GM21528 (cell line): ENCODE measurements around the gene LPAR1.

Experiments
- ATAC-seq: cut with Tn5 transposase; IDR thresholded peaks from one replicate; pipeline ENCODE4 v1.9.1; 2021; ENCODE audit warnings: mild to moderate bottlenecking, moderate library complexity; ENCODE audit not compliant: unreplicated experiment, low FRiP score

Gene LPAR1

DNA sequence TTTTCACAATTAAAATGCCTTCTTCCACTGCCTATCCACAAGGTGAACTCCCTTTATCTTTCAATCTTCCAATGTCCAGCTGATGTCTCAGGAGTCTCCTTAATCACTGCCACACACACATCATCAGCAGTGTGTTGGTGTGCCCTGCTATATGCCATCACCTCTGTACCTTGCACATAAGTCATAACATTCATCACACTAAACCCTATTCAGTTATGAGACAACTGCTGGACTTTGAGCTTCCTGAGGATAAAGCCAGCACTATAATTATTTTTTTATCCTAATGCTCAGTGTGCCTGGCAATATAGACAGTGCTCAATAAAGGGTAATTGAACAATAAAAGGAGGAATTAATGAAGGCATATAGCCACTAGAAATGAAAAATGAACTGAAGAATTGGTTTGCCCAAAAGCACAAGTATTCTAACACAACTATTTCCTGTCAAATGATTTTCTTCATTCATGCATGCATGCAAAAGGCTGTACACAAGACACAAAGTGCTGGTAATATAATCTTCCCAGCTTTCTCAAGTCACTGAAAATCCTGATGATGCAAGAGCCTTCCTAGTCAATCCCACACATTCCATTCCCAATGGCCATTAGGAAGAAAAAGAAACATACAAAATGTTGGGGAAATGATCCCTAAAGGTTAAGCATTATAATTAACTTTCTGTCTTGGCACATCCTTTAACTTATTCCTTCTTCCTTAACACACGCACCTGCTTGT lies 32.4 kb downstream of the LPAR1 start:
- ATAC-seq: no peak

DNA sequence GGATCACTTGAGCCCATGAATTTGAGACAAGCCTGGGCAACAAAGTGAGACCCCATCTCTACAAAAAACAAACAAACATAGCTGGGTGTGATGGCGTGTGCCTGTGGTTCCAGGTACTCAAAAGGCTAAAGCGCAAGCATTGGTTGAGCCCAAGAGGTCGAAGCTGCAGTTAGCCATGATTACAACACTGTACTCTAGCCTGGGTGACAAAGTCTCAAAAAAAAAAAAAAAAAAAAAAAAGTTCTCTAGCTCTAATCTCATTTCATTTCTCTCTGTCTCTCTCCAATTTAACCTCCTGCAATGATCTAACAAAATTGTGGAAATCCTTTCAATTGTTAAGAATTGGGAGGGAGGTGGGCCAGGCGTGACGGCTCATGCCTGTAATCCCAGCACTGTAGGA lies 33.3 kb downstream of the LPAR1 start:
- ATAC-seq: no peak

DNA sequence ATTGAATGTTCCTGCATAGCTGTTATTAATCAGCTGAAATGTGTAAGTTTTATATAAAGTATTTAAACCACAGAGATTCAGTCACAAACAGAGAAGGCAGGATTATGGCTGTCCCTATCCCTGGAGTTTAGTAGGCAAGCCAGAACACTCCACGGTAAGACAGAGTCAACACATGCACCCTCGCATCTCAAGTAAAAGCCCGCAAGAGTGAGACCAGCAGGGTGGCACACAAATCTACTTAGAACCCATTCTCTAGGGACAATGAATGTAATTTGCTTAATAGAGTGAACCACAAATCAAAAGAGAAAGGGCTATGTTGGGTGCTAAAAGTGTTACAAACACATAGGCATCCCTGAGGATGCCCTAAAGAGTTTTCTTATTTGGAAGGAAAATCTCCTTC lies 35.1 kb downstream of the LPAR1 start:
- no peak for ATAC-seq

DNA sequence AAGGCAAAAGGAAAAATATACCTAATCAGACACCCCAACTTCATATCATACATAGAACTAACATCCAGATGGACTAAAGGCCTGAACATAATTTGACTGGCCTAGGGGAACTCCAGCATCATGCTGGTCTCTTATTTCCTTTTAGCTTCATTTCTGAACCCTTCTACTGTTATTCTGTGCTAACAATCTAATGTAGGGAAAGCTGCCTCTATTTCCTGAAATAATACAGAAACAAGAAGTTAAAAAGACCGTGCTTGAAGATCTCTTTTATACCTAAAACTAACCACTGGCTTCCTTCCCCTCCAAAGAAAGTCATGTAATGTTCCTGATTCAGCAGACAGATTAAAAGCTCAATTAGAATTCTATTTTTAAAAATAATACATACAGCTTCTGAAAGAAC lies 36.7 kb downstream of the LPAR1 start:
- ATAC-seq: no peak

DNA sequence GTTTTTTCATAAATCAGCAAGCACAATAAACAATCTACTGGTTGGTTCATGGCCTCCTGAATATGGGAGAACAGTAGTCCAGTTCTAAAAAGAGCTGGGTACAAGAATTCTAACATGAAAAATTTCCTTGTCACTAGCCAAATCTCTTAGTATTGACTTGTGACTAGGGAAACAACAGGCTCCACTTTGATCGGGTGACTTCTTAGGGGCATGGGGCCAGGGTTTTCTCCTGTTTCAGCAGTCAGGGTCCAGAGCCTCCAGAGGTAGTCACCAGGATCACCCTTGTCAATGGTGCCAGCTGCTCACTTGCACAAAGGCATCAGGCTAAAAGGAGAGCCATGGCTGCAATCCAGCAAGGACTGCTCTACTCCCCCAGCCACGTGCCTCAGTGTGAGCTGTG lies 38.1 kb downstream of the LPAR1 start:
- no peak for ATAC-seq

DNA sequence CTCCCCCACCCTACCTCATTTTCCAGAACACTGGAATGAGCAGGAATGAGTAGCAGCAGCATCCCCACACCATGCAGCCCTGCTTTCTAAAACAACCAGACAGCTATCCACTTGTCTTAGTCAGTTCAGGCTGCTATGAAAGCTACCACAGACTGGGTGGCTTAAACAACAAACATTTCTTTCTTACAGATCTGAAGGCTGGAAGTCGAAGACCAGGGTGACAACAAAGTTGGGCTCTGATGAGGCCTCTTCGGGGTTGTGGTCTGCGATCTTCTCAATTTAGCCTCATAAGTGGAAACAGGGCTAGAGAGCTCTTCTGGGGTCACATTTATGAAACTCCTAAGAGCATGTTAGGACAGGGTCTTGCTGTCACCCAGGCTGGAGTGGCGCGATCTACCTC lies 38.9 kb downstream of the LPAR1 start:
- no peak for ATAC-seq

DNA sequence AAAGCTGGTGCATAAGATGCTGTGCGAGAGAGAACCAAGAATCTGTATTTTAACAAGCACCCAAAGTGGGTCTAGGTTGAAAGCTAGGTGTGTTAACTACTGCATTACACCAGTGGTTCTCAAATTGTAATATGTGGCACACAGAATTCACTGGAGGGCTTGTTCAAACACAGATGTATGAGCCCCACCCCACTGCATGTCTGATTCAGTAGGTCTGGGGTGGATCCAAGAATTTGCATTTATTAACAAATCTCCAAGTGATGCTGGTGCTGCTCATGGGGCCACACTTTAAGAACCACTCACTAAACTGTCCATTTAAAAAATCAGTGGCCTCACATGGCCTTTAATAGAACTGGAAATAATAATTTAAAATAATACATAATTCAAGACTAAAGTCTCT lies 40.4 kb downstream of the LPAR1 start:
- no peak for ATAC-seq

DNA sequence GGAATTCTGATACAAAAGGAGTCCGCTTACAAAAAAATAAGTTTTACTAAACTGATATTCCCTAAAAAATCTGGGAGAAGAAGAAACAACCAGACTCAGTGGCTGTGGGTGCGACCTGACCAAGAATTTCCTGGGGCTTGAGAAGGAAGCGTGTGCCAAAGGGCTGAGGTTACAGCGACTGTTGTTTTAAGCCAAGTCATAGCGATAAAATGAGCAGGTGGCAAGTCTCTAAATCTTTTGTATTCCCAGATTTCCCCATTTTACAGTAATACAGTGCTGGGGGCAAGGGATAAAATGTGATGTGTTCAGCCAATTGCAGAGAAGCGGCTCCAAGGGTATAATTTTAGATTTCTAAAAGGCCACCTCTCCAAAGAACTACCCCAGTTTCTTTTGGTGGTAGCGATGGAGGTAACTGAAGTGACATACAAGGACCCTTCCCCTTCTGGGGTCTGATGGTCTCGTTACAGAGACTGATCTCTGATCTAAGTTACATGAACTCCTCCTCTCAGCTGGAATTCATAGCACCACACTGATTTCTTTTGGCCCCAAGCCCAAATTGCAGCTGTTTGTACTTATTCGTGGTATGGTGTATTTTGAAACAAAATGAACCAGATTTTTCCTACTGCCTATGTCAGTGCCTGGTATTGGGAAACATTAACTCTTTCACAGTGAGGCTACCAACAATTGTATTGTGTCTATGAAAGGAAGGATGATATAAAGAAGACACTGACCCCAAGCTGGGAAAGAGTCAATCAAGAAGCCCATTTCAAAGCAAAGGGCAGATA lies 41.6 kb downstream of the LPAR1 start:
- ATAC-seq: no peak

DNA sequence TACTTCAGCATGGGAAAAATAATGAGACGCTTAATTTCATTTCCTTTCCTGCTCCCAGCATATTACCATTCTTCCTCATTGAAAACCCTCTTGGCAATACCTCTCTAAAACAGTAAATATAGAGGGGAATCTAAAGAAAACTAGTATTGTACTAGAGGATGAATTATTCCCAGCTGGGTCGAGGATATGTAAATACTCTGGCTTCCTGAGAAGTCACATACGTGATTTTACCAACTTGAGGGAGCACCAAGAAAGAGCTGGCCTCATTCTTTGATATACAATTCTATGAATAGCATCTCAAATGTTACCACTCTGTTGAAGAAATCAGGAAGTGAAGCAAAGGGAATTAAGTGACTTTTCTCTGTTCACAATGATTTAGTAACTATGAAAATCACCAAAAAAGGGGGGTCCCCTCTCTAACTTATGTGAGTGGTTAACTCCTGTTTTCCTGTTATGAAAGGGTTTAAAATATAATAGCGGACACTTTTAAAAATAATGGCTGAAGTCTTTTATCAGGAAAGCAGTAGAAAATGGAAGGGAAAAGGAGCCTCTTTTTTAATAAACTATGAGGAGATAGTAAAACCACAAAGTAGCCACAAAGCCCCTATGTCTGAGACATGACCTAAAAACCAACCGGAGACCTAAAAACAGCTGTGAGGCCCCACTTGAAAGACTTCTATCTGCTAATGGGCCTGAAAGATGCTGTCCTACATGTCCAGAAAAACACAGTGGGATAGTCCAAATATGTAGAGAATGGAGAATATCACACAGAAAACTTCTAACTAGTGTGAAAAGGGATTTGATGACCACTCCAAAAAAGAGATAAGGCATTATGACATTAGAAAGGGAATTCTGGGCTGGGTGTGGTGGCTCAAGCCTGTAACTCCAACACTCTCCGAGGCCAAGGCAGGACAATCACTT lies 42.6 kb downstream of the LPAR1 start:
- ATAC-seq: no peak

DNA sequence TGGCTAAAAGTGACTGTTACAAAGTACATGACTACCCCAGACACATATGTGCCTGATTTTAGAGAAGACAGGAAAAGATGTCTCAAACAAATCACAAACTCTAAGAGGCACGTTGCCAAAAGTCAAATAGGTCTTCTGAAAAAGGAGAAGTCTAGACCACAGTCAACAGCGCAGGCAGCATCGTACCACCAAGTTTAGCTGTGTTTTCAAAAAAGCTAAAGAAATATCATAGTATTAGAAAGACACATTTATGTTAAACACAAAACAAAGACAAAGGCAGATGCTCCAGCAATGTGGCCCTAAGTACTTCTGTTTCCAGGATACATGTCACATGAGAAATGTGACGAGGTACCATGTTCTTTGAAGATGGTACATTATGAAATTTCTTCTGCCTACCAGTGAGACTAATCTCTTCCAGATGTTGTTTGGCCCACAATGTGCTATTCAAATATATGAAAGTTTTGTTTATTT lies 43.5 kb downstream of the LPAR1 start:
- no peak for ATAC-seq

DNA sequence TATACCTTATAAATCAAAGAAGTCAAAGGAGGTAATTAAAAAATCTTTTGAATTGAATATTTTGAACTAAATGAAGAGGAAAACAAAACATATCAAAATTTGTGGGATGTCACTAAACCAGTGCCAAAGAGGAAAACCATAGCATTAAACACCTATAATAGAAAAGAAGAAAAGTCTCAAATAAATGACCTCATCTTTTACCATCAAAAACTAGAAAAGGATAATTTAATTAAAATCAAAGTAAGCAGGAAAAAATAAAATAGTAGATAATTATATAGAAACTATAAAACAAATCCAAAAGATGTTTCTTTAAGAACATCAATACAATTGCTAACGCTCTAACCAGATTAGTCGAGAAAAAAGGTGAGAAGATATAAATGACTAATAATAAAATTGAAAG lies 47.8 kb downstream of the LPAR1 start:
- no peak for ATAC-seq

DNA sequence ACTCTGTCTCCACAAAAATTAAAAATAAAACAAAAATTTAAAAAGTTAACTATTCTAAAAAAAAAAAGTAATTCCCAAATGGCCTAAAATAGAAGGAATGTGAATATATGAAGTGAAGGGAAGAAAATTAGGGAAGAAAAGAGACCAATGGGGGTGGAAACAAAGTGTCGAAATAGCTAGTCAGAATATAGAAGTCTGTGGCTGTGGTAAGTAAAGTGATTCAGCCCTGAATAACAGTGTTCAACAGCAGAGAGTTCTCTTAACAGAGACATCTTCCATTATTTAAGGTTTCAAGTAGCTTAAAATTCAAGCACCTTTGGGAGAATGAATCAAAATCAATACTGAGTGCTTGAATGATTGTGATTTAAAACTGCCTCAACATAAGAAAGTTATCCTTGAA lies 51.7 kb downstream of the LPAR1 start:
- ATAC-seq: no peak

DNA sequence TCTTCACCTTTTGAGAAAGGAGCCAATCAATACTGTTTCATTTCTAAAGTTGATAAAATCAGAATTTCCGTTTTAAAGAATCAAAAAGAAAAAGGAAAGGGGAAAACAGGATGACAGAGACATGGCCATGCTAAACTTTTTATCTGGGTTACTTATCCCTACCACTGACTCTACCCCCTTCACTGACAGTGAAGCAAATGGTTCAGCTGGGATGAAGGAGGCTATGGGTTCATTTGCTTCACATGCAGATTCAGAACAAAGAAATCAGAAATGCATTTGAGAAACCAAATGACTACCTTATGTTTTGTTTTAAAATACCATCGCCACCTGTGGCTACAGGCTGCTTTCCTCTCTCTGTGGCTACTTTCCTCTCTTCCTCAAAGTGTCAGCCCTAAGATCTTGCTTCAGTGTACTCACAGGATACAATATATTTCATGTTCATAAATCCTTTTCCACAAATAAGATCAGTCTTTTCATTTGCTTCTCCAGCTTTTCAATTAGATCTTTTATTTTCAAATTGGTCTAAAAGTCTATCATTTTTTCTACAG lies 53.3 kb downstream of the LPAR1 start:
- ATAC-seq: no peak

DNA sequence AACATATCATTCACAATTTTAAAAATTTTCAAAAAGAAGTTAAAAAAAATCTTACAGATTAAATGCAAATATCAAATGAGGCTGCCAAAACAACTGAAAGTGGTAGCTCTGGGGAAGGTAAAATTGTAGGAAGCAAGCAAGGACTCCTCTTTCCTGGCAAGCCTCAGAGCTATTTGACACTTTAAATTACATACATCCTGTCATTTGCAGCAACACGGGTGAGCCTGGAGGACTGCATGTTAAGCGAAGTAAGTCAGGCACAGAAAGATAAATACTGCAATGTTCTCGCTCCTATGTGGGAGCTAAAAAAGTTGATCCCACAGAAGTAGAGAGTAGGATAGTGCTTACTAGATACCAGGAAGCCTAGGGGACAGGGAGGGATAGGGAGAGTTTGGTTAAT lies 58.0 kb downstream of the LPAR1 start:
- no peak for ATAC-seq

DNA sequence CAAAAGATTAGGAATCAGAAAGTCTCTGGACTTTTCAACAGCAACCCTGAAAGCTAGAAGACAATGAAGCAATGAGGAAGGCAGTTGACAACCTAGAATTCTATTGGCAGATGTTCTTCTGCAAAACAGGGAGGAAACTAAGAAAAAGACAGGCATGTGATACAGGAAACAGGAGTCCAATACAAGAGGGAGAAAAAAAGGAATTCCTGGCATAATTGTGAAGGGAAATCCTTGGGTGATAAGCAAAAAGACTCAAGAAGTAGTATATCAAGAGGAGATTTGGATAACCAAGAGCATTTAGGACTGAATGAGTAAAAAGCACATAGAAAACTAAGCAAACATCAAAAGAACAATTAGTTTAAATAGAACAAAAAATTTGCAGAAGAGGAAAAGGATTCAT lies 58.6 kb downstream of the LPAR1 start:
- no peak for ATAC-seq

DNA sequence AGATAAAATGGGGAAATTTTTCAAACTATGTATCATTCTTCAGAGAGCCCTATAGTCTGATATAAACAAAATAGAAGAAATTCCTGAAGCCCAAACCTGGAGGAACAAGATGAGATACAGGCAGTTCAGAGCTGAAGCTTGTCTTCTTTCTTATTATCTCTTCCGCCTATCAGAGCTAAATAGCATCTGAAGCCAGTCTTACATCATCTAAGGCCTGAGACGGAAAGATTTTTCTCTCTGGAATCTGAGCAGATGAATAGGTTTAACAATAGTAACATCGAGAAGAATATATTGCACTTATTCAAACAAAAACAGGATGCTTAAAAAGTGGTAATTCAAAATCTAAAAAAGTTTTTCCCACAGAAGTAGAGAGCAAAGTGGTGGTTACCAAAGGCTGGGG lies 59.8 kb downstream of the LPAR1 start:
- no peak for ATAC-seq

DNA sequence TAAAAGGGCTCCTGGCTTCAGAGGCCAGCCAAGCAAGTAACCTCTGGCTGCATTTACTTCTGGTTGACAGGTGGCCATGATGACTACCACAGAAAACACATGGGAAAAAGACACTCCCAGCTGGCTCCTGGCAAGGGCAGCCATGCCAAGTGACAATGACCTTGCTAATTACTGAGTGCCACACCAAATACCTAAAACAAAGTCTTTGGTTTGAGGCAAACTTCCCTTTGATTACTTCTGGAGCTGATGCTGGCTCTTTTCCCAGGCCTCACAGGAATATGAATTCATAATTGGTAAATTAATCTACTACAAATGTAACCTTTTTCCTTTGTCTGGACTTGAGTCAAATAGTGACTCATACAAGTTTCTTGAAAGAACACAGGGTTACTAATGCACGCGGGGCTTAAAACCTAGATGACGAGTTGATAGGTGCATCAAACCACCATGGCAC lies 61.0 kb downstream of the LPAR1 start:
- no peak for ATAC-seq

DNA sequence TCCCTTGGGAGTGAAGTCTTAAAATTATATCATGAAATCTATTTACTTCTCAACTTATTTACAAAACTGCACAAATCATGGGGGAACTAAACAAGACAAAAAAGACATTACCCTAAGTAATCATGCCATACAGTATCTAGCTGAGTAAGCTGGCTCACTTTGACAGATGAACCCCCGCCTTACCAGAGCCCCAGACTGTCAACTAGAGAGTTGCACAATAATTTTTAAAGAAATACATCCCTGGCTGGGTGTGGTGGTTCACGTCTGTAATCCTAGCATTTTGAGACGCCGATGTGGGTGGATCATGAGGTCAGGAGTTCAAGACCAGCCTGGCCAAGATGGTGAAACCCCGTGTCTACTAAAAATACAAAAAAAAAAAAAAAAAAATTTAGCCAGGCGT lies 62.3 kb downstream of the LPAR1 start:
- ATAC-seq: no peak

DNA sequence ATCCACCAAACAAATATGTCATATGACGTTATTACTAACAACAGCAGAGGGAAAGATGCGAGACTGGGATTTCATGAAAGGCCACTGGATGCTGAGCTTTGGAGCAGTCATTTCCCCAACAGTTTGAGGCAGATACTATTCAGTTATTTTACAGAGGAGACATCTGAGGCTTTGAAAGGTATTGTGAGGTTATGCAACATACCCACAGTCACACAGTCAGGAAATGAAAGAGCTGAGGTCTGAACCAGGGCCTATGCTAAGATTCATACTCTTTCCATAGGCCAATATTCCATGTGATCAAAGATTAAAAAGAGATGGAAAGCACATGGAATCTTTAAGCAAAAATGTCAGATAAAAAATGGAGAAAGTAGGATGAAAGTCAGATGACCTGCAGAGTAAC lies 63.0 kb downstream of the LPAR1 start:
- no peak for ATAC-seq

DNA sequence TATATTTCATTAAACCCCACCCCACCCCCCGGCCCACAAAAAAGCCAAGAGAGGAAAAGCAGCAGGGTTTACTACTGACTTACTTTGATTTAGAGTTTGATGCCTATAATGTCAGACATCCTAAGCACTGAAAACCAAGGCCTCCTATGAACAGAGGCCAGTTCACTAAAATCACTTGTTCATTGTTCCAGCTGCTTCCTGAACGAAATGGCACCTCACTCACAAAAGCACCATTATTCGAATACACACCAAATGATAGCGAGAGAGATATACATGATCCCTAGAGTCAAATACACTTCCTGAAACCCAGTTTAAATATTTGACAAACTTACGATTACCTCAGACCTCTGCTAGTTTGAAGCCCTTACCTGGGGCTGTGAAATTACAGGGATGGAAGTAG lies 66.6 kb downstream of the LPAR1 start:
- no peak for ATAC-seq

DNA sequence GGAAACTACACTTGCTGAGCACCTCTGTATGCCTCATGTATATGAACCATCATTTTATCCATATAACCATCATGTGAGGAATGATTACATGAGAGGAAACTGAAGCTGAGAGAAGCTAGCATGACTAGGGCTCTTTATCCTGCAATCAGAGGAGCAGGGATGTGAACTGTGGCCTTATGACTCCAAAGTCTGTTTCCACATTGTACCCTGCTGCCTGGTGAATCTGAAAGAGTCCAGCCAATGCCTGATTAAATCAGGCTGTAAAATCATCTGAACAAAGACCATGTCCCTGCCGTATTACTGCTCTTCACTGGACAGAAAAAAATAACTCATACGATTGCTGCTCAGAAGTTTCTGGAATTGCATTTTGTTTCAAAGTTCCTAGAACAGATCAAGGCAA lies 67.0 kb downstream of the LPAR1 start:
- no peak for ATAC-seq
